Activated CD4-positive, alpha-beta T cell treated with anti-CD3 and anti-CD28 coated beads, Interleukin-2, amount 50 U/mL, for 48 hours (primary cell): Measurements from ENCODE around the gene CCER1.
"Not testable (repeated sequence)": the region's sequence is repeated elsewhere in the genome, so short reads cannot be mapped to it uniquely, and the experiment has no call there.

Experiments used
- DNase-seq, 2 experiments: peaks; one replicate each; pipeline ENCODE4 v3.0.0-alpha.2; 2020

CCER1 gene, protein sequence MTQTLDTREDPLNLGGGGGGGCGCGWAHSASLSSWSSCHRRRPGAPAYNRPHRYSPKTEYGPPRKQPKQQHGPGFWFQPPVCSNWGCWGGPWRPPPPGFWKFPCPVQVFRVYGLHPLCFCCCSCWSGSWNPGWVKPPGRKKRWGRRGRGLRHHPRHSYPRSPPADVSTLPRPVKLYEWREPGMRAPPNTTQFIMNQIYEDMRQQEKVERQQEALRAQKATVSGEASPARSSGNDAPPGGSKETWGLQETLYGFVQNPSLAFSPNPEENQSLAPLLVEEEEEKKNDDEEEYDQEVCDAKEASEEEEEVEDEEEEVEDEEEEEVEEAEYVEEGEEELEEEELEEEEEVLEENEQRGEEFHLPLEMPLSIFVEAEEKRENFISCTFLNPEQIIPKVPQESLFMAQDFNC

DNA sequence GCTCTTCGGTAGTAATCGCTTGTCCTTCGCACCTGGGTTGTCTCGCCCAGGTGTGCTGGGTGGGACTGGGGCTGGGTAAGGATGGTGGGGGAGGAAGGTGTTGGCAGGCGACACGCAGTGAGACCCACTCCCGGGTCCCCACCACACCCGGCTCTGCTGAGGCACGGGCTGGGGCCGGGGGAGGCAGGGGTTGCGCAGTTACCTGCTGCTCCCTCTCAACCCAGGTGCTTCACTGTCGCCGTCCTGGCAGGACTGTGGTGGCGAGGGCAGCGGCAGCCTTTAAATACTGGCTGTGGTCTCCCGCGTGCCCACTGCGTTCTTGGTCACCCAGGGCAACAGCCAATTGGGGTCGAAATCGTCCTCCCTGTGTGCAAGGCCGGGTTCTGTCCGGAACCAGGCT, at the start of gene CCER1:
Gene CCER1 (minus strand): TSS at position 256 of the 400 bp plus-strand sequence. CDS start 434 bp downstream, outside the sequence.
- DNase-seq, result no peak

DNA sequence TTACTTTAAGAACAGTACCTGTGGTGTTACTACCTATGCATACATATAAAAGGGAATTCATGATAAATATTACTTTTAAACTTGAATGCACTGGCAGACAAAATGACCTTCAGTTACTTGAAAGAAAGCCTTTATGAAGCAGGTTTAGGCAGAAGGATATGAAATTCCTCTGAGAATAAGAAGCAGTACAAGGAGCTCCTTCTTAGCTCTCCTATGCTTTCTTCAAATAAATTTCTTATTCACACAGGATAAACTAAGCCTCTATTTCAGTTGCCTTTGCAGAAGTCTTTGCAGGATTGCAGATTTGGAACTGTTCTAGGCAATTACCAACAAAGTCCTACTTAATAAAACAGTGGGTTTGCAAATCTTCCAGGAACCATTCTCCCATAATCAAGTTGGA, 48.8 kb upstream of the CCER1 start:
- DNase-seq, result no peak

DNA sequence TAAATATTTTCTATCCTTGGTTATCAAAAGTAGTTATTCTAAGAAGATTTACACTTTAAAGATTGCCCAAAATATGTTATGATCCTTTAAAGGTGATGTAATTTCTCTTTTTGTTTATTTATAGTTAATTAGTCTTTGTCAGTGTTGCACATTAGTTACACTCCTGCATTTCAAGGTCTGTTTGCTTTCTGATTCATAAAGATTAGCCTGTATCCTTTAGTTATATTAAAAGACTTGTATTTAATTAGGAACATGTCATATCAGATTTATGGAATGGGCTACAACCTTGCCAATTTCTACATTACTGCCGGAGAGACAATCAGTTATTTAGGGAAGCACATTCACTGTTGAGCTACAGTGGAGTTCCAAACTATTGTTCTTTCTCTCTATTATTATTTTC, 46.3 kb upstream of the CCER1 start:
- DNase-seq, result no peak

DNA sequence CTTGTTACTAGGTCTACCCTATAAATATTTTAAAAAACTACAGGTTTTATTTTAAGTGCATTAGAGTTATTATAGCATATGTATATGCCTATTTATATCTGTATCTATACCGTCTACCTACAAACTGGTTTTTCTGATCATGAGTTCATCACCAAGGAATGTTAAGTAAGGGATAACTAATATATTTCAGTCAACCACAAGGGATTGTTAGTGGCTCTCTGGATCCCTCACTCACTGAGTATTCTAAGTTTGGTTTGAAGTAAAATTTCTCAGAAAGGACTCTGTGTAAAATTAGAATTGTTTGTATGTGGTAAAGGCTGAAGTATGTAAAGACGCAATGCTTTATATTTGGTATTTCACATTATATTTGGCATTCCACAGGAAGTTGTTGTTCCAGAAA, 45.0 kb upstream of the CCER1 start:
- DNase-seq, result no peak

DNA sequence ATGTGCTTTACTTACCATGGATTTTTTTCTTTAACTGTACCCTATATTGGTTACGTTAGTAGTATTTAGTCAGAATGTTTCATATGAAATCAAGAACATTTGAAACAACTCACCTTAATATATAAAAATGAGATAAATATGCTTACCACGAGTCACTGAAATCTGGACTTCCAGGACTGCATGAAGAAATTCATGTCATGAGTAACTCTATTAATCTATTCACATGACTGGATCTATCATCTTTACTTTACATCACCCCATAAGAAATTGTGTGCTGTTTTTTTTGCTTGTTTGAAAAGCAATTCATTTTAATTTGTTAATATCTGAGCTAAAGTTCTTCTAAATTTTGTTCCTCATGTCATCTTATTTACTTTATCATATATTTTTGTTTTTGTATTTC, 44.6 kb upstream of the CCER1 start:
- no peak for DNase-seq

DNA sequence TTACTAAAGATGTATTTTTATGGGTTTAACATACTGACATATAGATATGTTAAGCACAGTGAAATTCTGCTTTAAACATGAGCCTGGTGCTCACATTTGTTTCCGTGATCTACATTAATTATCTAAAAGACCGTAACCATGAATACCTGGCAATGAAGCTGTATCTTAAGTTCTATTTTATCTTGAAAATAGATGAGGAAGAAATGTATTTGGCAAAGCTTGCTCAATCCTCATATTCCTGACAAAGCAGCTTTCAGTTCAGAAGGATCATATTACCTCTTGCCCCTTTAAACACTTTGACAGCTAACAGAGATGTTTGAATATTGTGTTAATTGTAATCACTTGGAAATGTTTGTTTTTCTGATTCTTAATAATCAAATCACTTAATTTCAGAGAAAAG, 40.0 kb upstream of the CCER1 start:
- DNase-seq, result no peak

DNA sequence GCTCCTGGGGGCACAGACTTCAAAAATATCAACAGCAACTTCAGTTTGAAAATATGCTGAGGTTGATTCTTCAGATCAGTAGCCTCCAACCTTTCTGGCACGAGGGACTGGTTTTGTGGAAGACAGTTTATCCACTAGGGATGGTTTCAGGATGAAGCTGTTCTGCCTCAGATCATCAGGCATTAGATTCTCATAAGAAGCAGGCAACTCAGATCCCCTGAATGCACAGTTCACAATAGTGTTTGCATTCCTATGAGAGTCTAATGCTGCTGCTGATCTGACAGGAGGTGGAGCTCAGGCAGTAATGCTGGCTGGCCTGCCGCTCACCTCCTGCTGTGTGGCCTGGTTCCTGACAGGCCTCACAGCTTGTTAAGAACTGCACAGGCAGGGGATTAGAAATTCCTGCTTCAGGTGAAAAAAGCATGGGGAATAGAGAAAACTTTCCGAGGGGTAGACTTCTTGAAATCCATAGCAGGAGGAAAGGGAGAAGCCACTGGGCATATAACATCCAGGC, 37.0 kb upstream of the CCER1 start:
- no peak for DNase-seq

DNA sequence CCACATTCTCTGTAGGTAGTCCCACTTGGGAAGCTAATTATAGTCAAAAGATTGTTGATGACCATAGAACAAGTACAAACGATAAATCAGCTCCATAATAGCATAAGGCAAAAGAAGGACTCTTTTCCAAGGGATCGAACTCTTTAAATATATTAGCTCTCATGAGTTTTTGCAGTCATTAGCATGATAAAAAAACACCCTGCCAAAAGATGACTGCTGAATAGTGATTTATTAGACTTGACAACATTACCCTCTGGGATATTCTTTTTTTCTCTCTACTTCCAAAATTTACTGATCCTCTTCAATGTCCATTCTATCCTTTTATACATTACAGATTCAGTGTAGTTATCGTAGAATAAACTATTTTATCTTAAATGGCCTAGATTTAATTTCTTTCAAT, 35.6 kb upstream of the CCER1 start:
- DNase-seq, result no peak

DNA sequence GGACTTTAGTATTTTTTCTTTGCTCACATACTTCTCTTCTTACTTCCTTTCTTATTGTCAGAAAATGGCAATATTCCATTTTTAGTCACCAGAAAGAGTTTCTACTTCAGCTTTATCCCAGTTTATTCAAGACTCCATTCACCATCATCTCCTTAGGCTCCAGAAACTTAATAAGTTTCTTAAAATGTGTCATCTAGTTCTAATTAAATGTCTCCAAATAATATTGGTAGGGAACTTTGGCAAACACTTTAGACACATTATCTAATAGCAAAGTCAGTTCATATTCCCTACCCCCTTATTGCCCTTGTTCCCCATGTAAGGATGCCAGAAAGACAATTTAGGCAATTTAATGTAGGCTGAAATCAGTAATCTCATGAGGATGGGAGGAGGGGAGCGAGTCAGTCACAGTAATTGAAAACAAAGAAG, 34.7 kb upstream of the CCER1 start:
- DNase-seq, result no peak

DNA sequence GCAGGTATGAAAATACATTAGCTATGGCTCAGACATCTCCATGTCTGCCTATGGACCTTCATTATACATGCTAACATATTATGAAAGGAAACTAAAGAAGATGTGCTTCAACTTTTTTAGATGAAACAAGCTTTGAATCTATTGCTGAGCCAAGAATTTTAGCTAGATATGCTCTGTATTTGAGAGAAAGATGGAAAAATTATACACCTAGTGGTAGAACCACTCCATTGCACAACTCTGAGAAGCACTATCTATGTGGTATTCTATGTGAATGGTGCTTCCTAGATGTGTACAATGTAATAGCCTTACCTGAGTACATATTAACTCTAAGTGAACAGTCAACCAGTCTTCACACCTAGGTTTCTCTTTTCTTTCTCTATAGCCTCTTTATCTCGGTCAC, 32.5 kb upstream of the CCER1 start:
- no peak for DNase-seq

DNA sequence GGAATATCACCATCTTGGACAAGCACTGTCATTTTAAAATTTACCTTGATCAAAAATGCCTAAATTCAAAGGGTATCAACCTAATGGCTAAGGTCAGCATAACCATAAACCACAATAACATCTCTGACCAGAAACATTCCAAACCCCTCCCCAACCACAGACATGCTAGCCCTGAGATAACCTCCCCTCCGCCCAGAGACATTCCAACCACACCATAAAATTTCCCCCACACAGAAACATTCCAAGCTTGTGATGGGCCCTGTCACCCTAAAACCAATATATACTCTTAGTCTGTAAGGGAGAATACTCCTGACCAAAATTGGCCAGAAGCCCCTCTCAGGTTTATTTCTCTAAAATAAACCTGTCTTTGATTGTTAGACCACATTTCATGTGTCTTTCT, 32.1 kb upstream of the CCER1 start:
- no peak for DNase-seq

DNA sequence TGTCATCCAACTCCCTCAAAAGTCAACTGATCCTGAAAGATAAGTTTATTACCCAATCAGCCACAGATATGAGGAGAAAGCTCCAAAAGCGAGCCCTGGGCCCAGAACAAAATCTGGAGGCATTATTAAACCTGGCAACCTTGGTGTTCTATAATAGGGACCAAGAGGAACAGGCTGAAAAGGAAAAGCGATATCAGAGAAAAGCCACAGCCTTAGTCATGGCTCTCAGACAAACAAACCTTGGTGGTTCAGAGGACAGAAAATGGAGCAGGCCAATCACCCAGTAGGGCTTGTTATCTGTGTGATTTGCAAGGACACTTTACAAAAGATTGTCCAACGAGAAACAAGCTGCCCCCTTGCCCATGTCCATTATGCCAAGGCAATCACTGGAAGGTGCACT, 30.4 kb upstream of the CCER1 start:
- not testable (repeated sequence) for DNase-seq

DNA sequence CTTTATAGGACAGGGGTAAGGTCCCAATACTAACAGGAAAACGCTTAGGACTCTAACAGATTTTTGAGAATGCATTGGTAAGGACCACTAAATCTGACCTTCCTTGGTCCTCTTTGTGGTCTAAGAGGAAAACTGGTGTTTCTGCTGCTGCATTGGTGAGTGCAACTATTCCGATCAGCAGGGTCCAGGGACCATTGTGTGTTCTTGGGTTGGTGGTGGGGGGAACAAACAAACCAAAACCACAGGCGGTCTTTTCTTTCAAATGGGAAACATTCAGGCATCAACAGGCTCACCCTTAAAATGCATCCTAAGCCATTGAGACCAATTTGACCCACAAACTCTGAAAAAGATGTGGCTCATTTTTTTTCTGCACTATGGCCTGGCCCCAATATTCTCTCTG, 29.1 kb upstream of the CCER1 start:
- no peak for DNase-seq

DNA sequence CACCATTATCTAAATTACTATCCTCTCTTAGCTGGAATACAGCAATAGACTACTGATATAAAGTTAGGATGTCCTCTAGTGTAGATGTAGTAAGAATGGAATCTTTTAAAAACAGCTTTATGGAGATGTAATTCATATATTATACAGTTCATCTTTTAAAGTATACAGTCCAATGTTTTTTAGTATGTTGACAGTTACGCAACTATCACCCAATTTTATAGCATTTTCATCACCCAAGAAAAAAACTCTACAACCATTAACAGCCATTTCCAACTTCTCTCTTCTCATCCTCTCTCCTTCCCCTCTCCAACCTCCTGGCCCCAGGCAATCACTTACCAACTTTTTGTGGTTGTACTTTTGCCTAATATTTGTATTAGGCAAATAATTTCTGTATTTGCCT, 27.2 kb upstream of the CCER1 start:
- no peak for DNase-seq

DNA sequence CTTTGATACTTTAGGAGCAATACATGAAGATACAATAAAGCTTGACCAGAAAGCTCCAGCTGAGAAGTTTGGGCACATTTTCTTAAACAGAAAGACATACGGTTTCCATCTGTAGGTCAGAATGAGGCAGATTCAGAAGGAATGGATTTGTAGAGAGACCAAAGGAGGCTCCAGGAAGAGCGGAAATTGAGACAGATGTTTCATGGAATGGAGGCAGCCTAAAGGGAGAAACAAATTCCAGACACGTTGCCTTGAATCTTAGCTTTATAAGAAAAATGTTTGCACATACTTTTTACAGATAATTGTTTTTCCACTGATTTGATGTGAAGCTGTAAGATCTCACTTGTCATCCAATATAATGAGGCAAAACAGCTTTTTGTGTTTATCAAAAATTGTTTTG, 25.0 kb upstream of the CCER1 start:
- DNase-seq, result no peak

DNA sequence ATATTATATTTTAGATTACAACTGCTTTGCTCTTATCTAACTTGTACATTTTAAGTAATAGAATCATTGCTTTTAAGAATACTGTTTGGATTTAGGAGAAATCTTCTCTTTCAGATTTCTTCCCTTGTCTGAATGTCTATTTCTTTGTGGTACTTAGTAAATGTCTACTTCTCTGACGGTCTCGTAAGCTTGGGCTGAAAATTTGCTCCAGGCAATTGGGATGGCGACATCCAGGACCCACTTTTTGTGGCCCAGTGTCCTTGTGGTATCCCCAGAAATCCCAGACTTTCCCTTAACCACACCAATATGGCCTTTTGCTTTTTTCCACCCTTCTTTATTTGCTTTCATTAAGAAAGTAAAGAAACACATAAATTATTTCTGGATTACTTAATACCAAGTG, 24.0 kb upstream of the CCER1 start:
- DNase-seq, result no peak

DNA sequence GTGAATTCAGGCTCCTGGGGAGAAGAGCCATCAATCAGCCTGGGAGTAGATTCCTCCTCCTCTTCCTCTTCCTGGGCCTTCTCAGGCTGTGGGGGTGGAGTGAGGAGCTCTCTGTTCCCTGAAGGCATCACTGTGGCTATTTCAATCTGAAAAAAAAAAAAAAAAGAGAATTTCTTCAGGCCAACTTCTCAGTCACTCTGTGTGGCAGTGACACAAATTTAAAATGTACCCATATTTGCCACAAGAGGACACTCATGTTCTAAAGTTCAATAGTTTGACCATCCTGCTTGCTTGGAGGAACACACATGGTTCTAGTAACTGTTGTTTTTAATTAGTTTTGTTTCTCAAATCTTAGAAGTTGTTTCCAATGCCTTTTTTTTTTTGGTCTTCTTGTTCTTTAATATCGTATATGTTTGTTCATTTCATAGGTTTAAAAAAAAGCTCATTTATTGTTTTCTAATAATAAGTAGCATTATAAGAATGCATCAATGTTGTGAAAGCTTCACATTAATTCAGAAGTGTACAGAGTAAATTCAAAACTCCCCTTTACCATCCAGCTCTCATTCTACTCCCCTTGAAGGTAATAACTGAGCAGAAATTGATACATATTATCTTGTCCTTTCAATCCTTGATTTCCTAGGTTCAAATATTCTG, 23.3 kb upstream of the CCER1 start:
- DNase-seq, result no peak

DNA sequence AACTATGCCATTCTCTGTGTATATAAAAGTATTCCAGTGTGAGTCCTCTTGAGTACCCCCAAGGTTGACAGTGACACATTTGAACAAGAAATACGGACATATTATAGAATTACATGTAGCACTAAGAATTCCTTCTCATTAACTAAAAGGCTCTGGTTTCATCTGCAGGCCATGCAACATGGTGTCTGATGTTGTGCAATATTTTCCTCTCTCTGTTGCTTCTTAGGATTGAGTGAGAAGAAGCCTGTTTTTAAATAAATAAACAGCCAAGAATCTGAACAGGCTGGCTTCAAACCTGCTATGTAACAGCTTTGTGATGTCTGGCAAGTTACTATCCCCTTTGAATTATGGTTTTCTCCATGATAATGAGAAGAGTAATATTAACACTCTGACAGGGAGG, 22.2 kb upstream of the CCER1 start:
- DNase-seq, result no peak

DNA sequence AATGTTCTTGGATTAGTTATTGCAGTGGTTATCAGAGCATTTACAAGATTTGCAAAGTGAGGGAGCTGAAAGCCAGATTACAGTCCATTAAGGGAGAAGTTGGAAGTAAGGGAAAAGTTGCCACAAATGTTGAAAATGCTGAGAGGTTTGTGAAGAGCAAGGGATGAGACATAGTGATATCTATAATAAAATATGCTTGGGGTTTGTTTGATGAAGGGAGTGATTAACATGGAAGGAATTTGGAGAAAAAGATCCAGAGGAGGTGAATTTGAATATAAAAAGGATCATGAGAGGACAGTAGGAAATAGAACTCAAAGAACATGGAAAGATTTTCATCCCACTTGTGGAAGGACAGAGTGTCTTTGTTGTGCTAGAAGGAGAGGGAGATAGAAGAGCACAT, 19.3 kb upstream of the CCER1 start:
- DNase-seq, result no peak

DNA sequence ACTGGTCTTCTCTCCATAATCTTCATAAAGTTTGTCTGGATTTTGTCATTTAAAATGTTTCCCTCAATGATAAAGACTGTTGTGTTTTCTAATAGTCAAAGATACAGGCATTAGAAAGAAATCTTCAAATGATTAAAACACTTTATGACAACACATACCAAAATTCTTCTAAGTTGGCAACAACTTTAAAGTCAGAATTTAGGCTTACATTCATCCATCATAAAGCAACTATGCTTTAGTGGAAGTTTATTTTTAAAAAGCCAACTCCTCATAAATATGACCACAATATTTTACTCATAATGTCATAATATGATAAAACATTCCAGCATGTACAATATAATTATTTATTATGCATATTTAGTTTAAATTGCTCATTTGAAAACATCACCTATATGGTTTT, 17.2 kb upstream of the CCER1 start:
- DNase-seq, result no peak

DNA sequence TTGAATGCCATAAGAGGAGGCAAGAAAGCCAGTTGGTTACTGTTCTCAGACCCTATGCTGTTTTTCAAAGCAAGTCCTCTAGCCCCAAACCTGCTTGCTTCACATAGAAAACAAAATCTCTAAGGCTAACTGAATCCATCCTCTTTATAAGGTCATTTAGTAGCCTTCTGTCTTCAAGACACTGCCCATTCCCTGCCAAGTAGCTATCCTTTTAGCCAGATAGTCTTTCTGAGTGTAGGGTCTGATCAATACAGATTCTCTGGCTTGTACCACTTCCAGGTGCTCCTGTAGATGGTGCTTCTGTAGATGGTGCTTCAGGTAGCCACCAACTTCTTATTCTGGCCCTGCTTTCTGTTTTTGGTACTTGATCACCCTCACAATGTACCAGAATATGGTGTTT, 15.9 kb upstream of the CCER1 start:
- DNase-seq, result no peak

DNA sequence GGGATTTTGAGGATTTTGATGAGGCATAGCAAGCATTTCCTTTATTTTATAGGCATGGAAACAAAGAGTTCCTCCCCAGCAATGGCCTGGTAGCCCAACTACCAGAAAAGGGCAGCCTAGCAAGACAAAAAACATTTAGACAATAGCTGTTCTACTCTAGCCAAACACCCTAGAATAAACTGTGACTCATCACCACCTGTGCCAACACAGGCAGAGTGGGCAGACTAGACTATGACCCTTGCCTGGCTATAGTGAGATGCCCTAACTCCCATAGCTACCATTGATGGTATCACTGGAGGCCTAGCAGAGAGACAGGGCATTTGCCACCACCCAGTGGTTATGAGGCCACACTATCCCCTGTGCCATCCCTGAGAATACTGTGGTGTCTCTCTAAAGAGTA, 15.5 kb upstream of the CCER1 start:
- DNase-seq, result no peak

DNA sequence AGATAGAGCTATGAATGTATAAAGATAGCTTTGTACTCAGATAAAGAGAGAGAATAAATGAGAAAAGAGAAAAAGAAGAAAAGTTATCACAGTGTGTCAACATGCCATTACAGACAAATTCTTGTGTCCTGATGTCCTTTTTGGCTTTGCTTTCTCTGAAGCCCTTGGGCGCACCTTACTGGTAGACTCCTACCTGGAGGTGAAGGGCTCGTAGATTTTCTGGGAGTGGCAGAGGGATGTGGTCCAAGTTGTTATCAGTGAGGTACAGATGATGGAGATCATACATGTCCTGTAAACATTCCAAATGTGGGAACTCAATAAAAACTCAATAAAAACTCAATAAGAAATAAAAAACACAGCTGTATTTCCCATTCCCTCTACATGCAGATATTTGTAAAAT, 14.9 kb upstream of the CCER1 start:
- DNase-seq, result no peak

DNA sequence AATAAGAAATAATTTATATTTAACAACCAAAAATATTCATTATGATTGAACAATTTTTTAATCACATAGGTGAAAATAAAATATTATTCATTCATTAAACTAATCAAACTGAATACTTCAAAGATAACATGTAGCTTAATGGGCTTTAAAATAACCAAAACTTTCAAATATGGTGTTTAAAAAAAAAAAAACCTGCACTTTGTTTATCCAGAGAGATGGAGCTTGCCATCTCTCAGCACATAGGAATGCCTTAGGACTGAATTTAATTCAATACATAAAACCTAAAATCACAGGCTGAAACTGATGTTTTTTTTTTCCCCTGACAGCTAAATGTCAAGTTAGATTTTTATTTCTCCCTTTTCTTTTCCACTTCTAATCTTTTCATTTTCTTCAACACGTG, 14.4 kb upstream of the CCER1 start:
- no peak for DNase-seq

DNA sequence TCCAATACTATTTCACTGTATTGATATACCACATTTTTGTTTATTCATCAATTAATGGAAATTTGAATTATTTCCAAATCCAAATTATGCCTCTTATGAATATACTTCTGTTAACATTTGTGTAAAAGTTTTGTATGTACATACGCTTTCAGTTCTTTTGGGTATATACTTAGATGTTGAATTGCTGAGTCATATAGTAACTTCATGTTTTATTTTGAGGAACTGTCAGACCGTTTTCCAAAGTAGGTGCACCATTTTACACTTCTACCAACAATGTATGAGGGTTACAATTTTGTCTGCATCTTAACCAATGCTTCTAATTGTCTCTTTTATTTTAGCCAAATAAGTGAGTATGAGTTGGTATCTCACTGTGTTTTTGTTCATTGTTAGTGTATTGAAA, 10.2 kb upstream of the CCER1 start:
- no peak for DNase-seq
